Measurements from ENCODE around the gene MPZ.
"Not testable (repeated sequence)": the region's sequence is repeated elsewhere in the genome, so short reads cannot be mapped to it uniquely, and the experiment has no call there.

MPZ gene

GRCh38 chr1:161309868-161310267 lies at the start of gene MPZ:
Gene MPZ (minus strand): TSS chr1:161309968. CDS start chr1:161309905, 63 bp downstream.
- no peak for ATAC-seq

- no peak for ATAC-seq
Measured at GRCh38 chr1:161359291-161359690, 49.5 kb upstream of the MPZ start.

- ATAC-seq: no peak
Measured at GRCh38 chr1:161357073-161357472, 47.3 kb upstream of the MPZ start.

- peak in 1 of 2 donors; percentile 10 for ATAC-seq
Measured at GRCh38 chr1:161351482-161351881, 41.7 kb upstream of the MPZ start.

GRCh38 chr1:161350671-161351070 lies 40.9 kb upstream of the MPZ start:
- no peak for ATAC-seq

GRCh38 chr1:161342821-161343220 lies 33.1 kb upstream of the MPZ start:
- no peak for ATAC-seq

GRCh38 chr1:161342177-161342576 lies 32.4 kb upstream of the MPZ start:
- no peak for ATAC-seq

GRCh38 chr1:161335796-161336195 lies 26.0 kb upstream of the MPZ start:
- no peak for ATAC-seq

- no peak for ATAC-seq
Measured at GRCh38 chr1:161333166-161333565, 23.4 kb upstream of the MPZ start.

- ATAC-seq: no peak
Measured at GRCh38 chr1:161330346-161330745, 20.6 kb upstream of the MPZ start.

GRCh38 chr1:161324020-161324419 lies 14.3 kb upstream of the MPZ start:
- no peak for ATAC-seq

GRCh38 chr1:161315841-161316674 lies 6.3 kb upstream of the MPZ start:
- not testable (repeated sequence) for ATAC-seq

GRCh38 chr1:161314201-161314981 lies 4.6 kb upstream of the MPZ start, which contains the start of gene SDHC:
Gene SDHC (plus strand): TSS chr1:161314381. CDS start chr1:161314406, 25 bp downstream.
- peak; percentile 98 to 99 for ATAC-seq

- ATAC-seq: no peak
Measured at GRCh38 chr1:161313554-161314200, 3.9 kb upstream of the MPZ start.

- no peak for ATAC-seq
Measured at GRCh38 chr1:161311595-161312181, 1.9 kb upstream of the MPZ start.

- no peak for ATAC-seq
Measured at GRCh38 chr1:161307892-161308638, 1.7 kb downstream of the MPZ start.

- no peak for ATAC-seq
Measured at GRCh38 chr1:161307230-161307768, 2.5 kb downstream of the MPZ start.

- peak; percentile 94 to 95 for ATAC-seq
Measured at GRCh38 chr1:161305867-161306519, 3.8 kb downstream of the MPZ start.

- no peak for ATAC-seq
Measured at GRCh38 chr1:161304927-161305866, 4.6 kb downstream of the MPZ start.

GRCh38 chr1:161300478-161300877 lies 9.3 kb downstream of the MPZ start:
- ATAC-seq: no peak

Data from activated CD4-positive, CD25-positive, alpha-beta regulatory T cell treated with anti-CD3 and anti-CD28 coated beads, Interleukin-2, amount 50 U/mL, for 24 hours (primary cell).